Suprapubic skin (tissue), 4 donors: ENCODE data around the gene DCXR. TPM values are rescaled to one million over a fixed set of nuclear protein-coding genes. Genes with fewer than 3 reads are reported as not detected.

ENCODE experiments used
- DNase-seq, 2 donors: peaks; one replicate each; pipeline ENCODE4 v3.0.0-alpha.2; 2019; ENCODE audit warnings: low spot score in 2 of 2
- H3K27ac ChIP-seq: fragments of 200-600 bp; sonication (generic); one replicate; pipeline ENCODE4 v1.5.1; 2019
- H3K27me3 ChIP-seq: fragments of 200-600 bp; sonication (generic); one replicate; pipeline ENCODE4 v1.5.1; 2019
- H3K36me3 ChIP-seq: fragments of 200-600 bp; sonication (generic); one replicate; pipeline ENCODE4 v1.5.1; 2019
- H3K4me1 ChIP-seq: fragments of 200-600 bp; sonication (generic); one replicate; pipeline ENCODE4 v1.5.1; 2019
- H3K4me3 ChIP-seq: fragments of 200-600 bp; sonication (generic); one replicate; pipeline ENCODE4 v1.5.1; 2019; ENCODE audit warnings: mild to moderate bottlenecking
- H3K9me3 ChIP-seq: fragments of 200-600 bp; sonication (generic); one replicate; pipeline ENCODE4 v1.5.1; 2019
- CTCF ChIP-seq, 2 donors: fragments of 200-600 bp in 1 of 2; fragments of 450-650 bp in 1 of 2; sonication (generic) in 1 of 2; IDR thresholded peaks; one replicate each; pipeline ENCODE4 v1.5.1; 2016 to 2019; ENCODE audit warnings: antibody characterized with exemption in 2 of 2, mild to moderate bottlenecking in 1 of 2, moderate library complexity in 1 of 2
- EP300 ChIP-seq: sonication (generic); formaldehyde crosslinking; IDR thresholded peaks from one replicate; pipeline ENCODE4 v1.6.1; 2017; ENCODE audit warnings: antibody characterized with exemption
- POLR2A ChIP-seq, 2 donors: fragments of 450-650 bp; IDR thresholded peaks; one replicate each; pipeline ENCODE4 v1.6.1; 2017; ENCODE audit warnings: antibody characterized with exemption in 2 of 2, mild to moderate bottlenecking in 2 of 2, moderate library complexity in 2 of 2
- POLR2AphosphoS5 ChIP-seq, 3 donors: sonication (generic); formaldehyde crosslinking; IDR thresholded peaks; one replicate each; pipeline ENCODE4 v1.6.1; 2017; ENCODE audit warnings: antibody characterized with exemption in 3 of 3
- WGBS: methylation state at CpG from one replicate; pipeline ENCODE4 v1.1.5; 2018; 5-methylcytosine and 5-hydroxymethylcytosine counted together
- total RNA-seq, 4 donors: library from RNA; depleted of rRNA; stranded (reverse); fragments of >200 nt; gene quantifications; one replicate each; pipeline ENCODE4 v1.1.0, GENCODE V29; 2016

DCXR gene
- total RNA-seq, 4 donors from 2014 or later = 160 to 267 (median 222) TPM

- Histone ChIP-seq H3K27me3 (no peaks in the 10 kb centered on the region), H3K9me3 (no peaks in the 10 kb centered on the region), H3K27ac (peak within 1 kb of the TSS; percentile 80), H3K4me1 (peaks cover 32% of the 10 kb centered on the region), H3K36me3 (peaks cover 3% of the 10 kb centered on the region), H3K4me3 (peak within 1 kb of the TSS; percentile 84)
- no peak for DNase-seq
- TF ChIP-seq EP300 (no peak), POLR2AphosphoS5 (IDR thresholded peaks at IDR 0.05) (peak in 1 of 3 donors; percentile 53)
- WGBS = 0% methylated on average over 13 of the region's 64 CpGs
These were observed 15.1 kb downstream of the DCXR start, which contains the start of gene CENPX for GRCh38 chr17:82022310-82022980. TSS of gene CENPX (minus strand) at chr17:82022878. CDS start at chr17:82022861, 17 bp downstream.

- no peak for DNase-seq
- Histone ChIP-seq H3K36me3 (peaks cover 3% of the 10 kb centered on the region), H3K27me3 (no peaks in the 10 kb centered on the region), H3K27ac (no peak overlapping the region), H3K9me3 (no peaks in the 10 kb centered on the region), H3K4me1 (peaks cover 32% of the 10 kb centered on the region), H3K4me3 (peak overlapping the region; percentile 84)
- WGBS = 8% methylated on average over 4 of the region's 10 CpGs
- TF ChIP-seq POLR2AphosphoS5 (IDR thresholded peaks at IDR 0.05) (no peak), POLR2A (IDR thresholded peaks at IDR 0.05) (no peak), CTCF (IDR thresholded peaks at IDR 0.05) (no peak), EP300 (no peak)
These were observed 15.6 kb downstream of the DCXR start for GRCh38 chr17:82021900-82022309.

- H3K27ac ChIP-seq = no peak overlapping the region
- 24% methylated on average over 6 of the region's 25 CpGs for WGBS
- no peak for DNase-seq
- peaks cover 32% of the 10 kb centered on the region for H3K4me1 ChIP-seq
- H3K4me3 ChIP-seq = peak overlapping the region; percentile 84
- no peaks in the 10 kb centered on the region for H3K27me3 ChIP-seq
- no peaks in the 10 kb centered on the region for H3K9me3 ChIP-seq
- TF ChIP-seq CTCF (IDR thresholded peaks at IDR 0.05) = peak; percentile 67 to 68
- TF ChIP-seq POLR2AphosphoS5 (IDR thresholded peaks at IDR 0.05) = no peak
- H3K36me3 ChIP-seq = peaks cover 3% of the 10 kb centered on the region
These were observed 16.2 kb downstream of the DCXR start for GRCh38 chr17:82021107-82021899.

- H3K4me3 ChIP-seq = no peak overlapping the region
- no peak overlapping the region for H3K27ac ChIP-seq
- peaks cover 3% of the 10 kb centered on the region for H3K36me3 ChIP-seq
- no peaks in the 10 kb centered on the region for H3K9me3 ChIP-seq
- TF ChIP-seq EP300 = no peak
- TF ChIP-seq CTCF (IDR thresholded peaks at IDR 0.05) = no peak
- TF ChIP-seq POLR2AphosphoS5 (IDR thresholded peaks at IDR 0.05) = no peak
- TF ChIP-seq POLR2A (IDR thresholded peaks at IDR 0.05) = no peak
- H3K27me3 ChIP-seq = no peaks in the 10 kb centered on the region
- DNase-seq = no peak
- peaks cover 32% of the 10 kb centered on the region for H3K4me1 ChIP-seq
- WGBS = 69% methylated on average over 13 of the region's 14 CpGs
These were observed 16.9 kb downstream of the DCXR start for GRCh38 chr17:82020572-82021106.

- H3K4me1 ChIP-seq = peaks cover 33% of the 10 kb centered on the region
These were observed 17.6 kb downstream of the DCXR start for GRCh38 chr17:82019690-82020571.

More at GRCh38 chr17:82019690-82020571, 17.6 kb downstream of the DCXR start:
- Histone ChIP-seq H3K4me3 (no peak overlapping the region), H3K27me3 (no peaks in the 10 kb centered on the region), H3K27ac (no peak overlapping the region), H3K36me3 (peaks cover 3% of the 10 kb centered on the region), H3K9me3 (no peaks in the 10 kb centered on the region)
- TF ChIP-seq POLR2AphosphoS5 (IDR thresholded peaks at IDR 0.05) (no peak), POLR2A (IDR thresholded peaks at IDR 0.05) (no peak), CTCF (IDR thresholded peaks at IDR 0.05) (peak; percentile 15 to 73), EP300 (no peak)
- DNase-seq = no peak
- 63% methylated on average over 9 of the region's 34 CpGs for WGBS
